Measurements from ENCODE around the gene CDC16.

- no peak for TF ChIP-seq EZH2phosphoT487 (IDR thresholded peaks at IDR 0.05; ENCODE audit: low read depth)
- TF ChIP-seq, protein P1, sequence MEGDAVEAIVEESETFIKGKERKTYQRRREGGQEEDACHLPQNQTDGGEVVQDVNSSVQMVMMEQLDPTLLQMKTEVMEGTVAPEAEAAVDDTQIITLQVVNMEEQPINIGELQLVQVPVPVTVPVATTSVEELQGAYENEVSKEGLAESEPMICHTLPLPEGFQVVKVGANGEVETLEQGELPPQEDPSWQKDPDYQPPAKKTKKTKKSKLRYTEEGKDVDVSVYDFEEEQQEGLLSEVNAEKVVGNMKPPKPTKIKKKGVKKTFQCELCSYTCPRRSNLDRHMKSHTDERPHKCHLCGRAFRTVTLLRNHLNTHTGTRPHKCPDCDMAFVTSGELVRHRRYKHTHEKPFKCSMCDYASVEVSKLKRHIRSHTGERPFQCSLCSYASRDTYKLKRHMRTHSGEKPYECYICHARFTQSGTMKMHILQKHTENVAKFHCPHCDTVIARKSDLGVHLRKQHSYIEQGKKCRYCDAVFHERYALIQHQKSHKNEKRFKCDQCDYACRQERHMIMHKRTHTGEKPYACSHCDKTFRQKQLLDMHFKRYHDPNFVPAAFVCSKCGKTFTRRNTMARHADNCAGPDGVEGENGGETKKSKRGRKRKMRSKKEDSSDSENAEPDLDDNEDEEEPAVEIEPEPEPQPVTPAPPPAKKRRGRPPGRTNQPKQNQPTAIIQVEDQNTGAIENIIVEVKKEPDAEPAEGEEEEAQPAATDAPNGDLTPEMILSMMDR (IDR thresholded peaks at IDR 0.05; ENCODE audit: low read depth, low read length), result no peak
Measured at GRCh38 chr13:114234645-114235421, at the start of gene CDC16.

Measured in OCI-LY3 (cell line).